SU-DHL-6 (cell line): Measurements from ENCODE around the gene SYNDIG1.

Experiments
- H2AFZ ChIP-seq: fragments of 200-600 bp; sonication (generic); 2 replicates; pipeline ENCODE4 v1.6.1; 2014; ENCODE audit warnings: low read depth, mild to moderate bottlenecking, moderate library complexity, mixed read lengths, antibody characterized with exemption, low read length; ENCODE audit not compliant: severe bottlenecking
- H3F3A ChIP-seq: fragments of 200-600 bp; shearing (Covaris generic); 2 replicates; pipeline ENCODE4 v1.6.0; 2016; ENCODE audit warnings: antibody characterized with exemption, mild to moderate bottlenecking; ENCODE audit not compliant: insufficient read depth
- H3K27ac ChIP-seq: fragments of 200-600 bp; sonication (generic); 2 replicates; pipeline ENCODE4 v1.5.1; 2016; ENCODE audit warnings: low read depth, mild to moderate bottlenecking, low read length, moderate library complexity, mixed read lengths
- H3K27me3 ChIP-seq: fragments of 200-600 bp; sonication (generic), shearing (Covaris generic); 2 replicates; pipeline ENCODE4 v1.6.0; 2014; ENCODE audit warnings: mild to moderate bottlenecking, low read length
- H3K36me3 ChIP-seq: fragments of 200-600 bp; sonication (generic); 2 replicates; pipeline ENCODE4 v1.6.1; 2014; ENCODE audit warnings: mild to moderate bottlenecking, low read length, mixed read lengths
- H3K4me2 ChIP-seq: fragments of 300-600, 200-600 bp; shearing (Covaris generic), sonication (generic); 2 replicates; pipeline ENCODE4 v1.6.0; 2014; ENCODE audit warnings: low read length, low read depth, mild to moderate bottlenecking; ENCODE audit not compliant: poor library complexity, severe bottlenecking
- H3K4me3 ChIP-seq: fragments of 200-600 bp; sonication (generic); 2 replicates; pipeline ENCODE4 v1.5.1; 2014; ENCODE audit warnings: antibody characterized with exemption, low read length, mild to moderate bottlenecking, mixed read lengths; ENCODE audit not compliant: insufficient read depth, poor library complexity, severe bottlenecking
- H3K79me2 ChIP-seq: fragments of 200-600 bp; sonication (generic); 2 replicates; pipeline ENCODE4 v1.6.1; 2014; ENCODE audit warnings: mild to moderate bottlenecking, low read length, moderate library complexity; ENCODE audit not compliant: insufficient read depth
- H3K9ac ChIP-seq: fragments of 200-600 bp; sonication (generic); 2 replicates; pipeline ENCODE4 v1.7.0; 2014; ENCODE audit warnings: mild to moderate bottlenecking, low read length
- H3K9me2 ChIP-seq: fragments of 200-600 bp; sonication (generic); replicated peaks from 2 replicates; pipeline ENCODE4 v1.6.1; 2014; ENCODE audit warnings: low read length; ENCODE audit not compliant: insufficient read depth
- H3K9me3 ChIP-seq: fragments of 200-600 bp; sonication (generic); 2 replicates; pipeline ENCODE4 v1.6.1; 2014; ENCODE audit warnings: low read length, mixed read lengths; ENCODE audit not compliant: insufficient read depth
- H4K20me1 ChIP-seq: fragments of 200-600 bp; sonication (generic); 2 replicates; pipeline ENCODE4 v1.6.1; 2014; ENCODE audit warnings: low read depth, mild to moderate bottlenecking, antibody characterized with exemption, low read length, moderate library complexity, mixed read lengths
- EZH2phosphoT487 ChIP-seq: fragments of 200-600 bp; sonication (generic), shearing (Covaris generic); conservative IDR thresholded peaks from 2 replicates; pipeline ENCODE4 v1.6.1; 2018; ENCODE audit warnings: mild to moderate bottlenecking, antibody characterized with exemption, low read length, moderate library complexity, mixed read lengths
- TF ChIP-seq, protein P1 (sequence below): fragments of 200-600 bp; sonication (generic); IDR thresholded peaks from one replicate; pipeline ENCODE4 v1.5.1; 2017; ENCODE audit warnings: antibody characterized with exemption, mild to moderate bottlenecking, low read length, moderate library complexity; ENCODE audit not compliant: insufficient read depth, poor library complexity, severe bottlenecking

Gene SYNDIG1

DNA sequence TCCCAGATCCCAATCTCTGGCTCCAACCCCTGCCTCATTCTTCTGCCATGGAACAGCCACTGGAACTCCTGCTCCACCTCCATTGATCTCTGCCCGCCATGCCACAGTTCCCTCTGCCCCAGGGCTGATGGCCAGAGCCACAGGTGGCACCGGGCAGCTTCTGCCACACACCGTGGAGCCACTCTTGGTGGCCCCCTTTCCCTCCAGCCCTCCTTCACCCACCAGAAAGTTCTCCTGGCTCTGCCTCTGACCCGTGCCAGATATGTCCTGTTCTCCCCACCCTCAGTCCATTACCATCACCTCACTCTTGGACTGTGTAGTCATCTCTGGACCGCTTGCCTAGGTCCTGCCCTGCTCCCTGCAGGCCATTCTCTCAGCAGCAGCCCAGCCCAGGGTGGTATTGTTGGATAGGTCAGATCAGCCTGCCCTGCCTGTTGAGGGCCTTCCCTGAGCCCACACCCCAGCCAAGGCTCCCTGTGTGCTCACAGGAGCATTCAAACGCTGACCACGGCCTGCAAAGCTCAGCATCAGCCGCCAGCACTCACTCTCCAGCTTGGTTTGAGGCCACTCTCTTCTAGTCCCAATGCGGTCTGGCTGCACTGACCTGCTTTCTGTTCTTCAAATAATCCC lies 16.8 kb upstream of the SYNDIG1 start:
- Histone ChIP-seq H3K9ac (no peak overlapping the region), H3K36me3 (no peaks in the 10 kb centered on the region), H3F3A (no peaks in the 10 kb centered on the region), H4K20me1 (no peaks in the 10 kb centered on the region), H3K79me2 (no peaks in the 10 kb centered on the region), H3K27me3 (no peaks in the 10 kb centered on the region), H2AFZ (no peak overlapping the region), H3K9me3 (no peaks in the 10 kb centered on the region), H3K9me2 (no peaks in the 10 kb centered on the region), H3K4me3 (no peak overlapping the region), H3K27ac (no peak overlapping the region), H3K4me2 (no peak overlapping the region)
- TF ChIP-seq, protein P1, sequence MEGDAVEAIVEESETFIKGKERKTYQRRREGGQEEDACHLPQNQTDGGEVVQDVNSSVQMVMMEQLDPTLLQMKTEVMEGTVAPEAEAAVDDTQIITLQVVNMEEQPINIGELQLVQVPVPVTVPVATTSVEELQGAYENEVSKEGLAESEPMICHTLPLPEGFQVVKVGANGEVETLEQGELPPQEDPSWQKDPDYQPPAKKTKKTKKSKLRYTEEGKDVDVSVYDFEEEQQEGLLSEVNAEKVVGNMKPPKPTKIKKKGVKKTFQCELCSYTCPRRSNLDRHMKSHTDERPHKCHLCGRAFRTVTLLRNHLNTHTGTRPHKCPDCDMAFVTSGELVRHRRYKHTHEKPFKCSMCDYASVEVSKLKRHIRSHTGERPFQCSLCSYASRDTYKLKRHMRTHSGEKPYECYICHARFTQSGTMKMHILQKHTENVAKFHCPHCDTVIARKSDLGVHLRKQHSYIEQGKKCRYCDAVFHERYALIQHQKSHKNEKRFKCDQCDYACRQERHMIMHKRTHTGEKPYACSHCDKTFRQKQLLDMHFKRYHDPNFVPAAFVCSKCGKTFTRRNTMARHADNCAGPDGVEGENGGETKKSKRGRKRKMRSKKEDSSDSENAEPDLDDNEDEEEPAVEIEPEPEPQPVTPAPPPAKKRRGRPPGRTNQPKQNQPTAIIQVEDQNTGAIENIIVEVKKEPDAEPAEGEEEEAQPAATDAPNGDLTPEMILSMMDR, result no peak
- TF ChIP-seq EZH2phosphoT487, result no peak

DNA sequence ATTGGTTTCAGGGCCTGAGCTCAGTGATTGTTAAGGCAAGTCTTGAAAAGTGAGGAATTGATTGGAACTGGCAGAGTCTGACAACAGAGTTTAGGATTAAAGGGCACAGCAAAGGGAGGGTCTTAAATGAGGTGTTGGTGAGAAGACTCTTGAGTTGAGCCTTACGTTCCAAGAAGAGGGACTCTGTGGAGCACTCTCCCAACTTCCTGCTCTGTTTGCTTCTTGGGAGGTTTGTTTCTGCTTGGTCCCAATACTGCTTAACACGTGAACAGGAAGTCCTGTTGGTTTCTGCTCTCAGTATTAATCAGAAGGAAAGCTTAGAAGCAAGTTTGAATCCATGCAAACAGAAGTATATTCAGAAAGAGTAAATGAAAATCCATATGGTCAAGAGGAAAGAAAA lies 15.6 kb upstream of the SYNDIG1 start:
- Histone ChIP-seq H3K27me3 (no peaks in the 10 kb centered on the region), H3K9me2 (no peaks in the 10 kb centered on the region), H4K20me1 (no peaks in the 10 kb centered on the region), H3K9me3 (no peaks in the 10 kb centered on the region), H3K4me3 (no peak overlapping the region), H2AFZ (no peak overlapping the region), H3K79me2 (no peaks in the 10 kb centered on the region), H3K27ac (no peak overlapping the region), H3K36me3 (no peaks in the 10 kb centered on the region), H3F3A (no peaks in the 10 kb centered on the region), H3K4me2 (no peak overlapping the region), H3K9ac (no peak overlapping the region)
- TF ChIP-seq, protein P1, result no peak
- no peak for TF ChIP-seq EZH2phosphoT487

DNA sequence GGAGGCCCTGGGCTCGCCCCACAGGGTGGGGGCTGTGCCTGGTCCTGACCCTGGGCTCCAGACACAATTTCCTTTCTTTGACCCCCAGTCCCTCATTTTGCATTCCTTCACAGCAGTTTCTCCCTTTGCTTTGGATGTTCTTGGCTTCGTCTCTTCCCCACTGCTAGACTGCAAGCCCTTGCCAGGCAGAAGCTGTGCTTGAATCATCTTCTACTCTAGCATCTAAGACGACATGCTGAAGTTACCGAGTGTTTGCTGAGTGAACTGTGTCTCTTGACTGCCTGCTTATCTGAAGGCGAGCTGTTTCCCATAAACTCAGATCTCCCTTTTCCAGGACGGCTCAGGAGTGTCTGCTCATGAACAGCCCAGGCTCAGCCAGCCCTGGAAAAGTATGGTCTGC lies 14.3 kb upstream of the SYNDIG1 start:
- Histone ChIP-seq H2AFZ (no peak overlapping the region), H3K4me3 (no peak overlapping the region), H3K9me3 (no peaks in the 10 kb centered on the region), H4K20me1 (no peaks in the 10 kb centered on the region), H3K27me3 (no peaks in the 10 kb centered on the region), H3K4me2 (no peak overlapping the region), H3F3A (no peaks in the 10 kb centered on the region), H3K36me3 (no peaks in the 10 kb centered on the region), H3K9me2 (no peaks in the 10 kb centered on the region), H3K79me2 (no peaks in the 10 kb centered on the region), H3K27ac (no peak overlapping the region), H3K9ac (no peak overlapping the region)
- TF ChIP-seq, protein P1, result no peak
- TF ChIP-seq EZH2phosphoT487, result no peak
